Skeletal muscle tissue (tissue), 4 donors: ENCODE results near the gene TRAM2. TPM values are rescaled to one million over a fixed set of nuclear protein-coding genes. Genes with fewer than 3 reads are reported as not detected.

Experiments used
- H3K27ac ChIP-seq: one replicate; pipeline ENCODE4 v1.7.0; 2013; ENCODE audit warnings: mild to moderate bottlenecking, low read depth, low read length, inconsistent platforms
- H3K27me3 ChIP-seq, 3 donors: one replicate each; pipeline ENCODE4 v1.7.0; 2013; ENCODE audit warnings: low read length in 3 of 3; ENCODE audit not compliant: control insufficient read depth in 3 of 3, insufficient read depth in 3 of 3
- H3K36me3 ChIP-seq, 3 donors: one replicate each; pipeline ENCODE4 v1.7.0; 2013; ENCODE audit warnings: low read length in 3 of 3; ENCODE audit not compliant: control insufficient read depth in 3 of 3, insufficient read depth in 3 of 3
- H3K4me1 ChIP-seq, 3 donors: one replicate each; pipeline ENCODE4 v1.7.0; 2013; ENCODE audit warnings: low read length in 3 of 3, mild to moderate bottlenecking in 3 of 3; ENCODE audit not compliant: control insufficient read depth in 3 of 3, insufficient read depth in 3 of 3
- H3K4me3 ChIP-seq, 3 donors: one replicate each; pipeline ENCODE4 v1.7.0; 2013; ENCODE audit warnings: low read length in 3 of 3
- H3K9ac ChIP-seq, 3 donors: one replicate each; pipeline ENCODE4 v1.7.0; 2013; ENCODE audit warnings: low read length in 3 of 3, mild to moderate bottlenecking in 3 of 3, moderate library complexity in 2 of 3, low read depth in 1 of 3
- H3K9me3 ChIP-seq, 3 donors: one replicate each; pipeline ENCODE4 v1.7.0; 2013; ENCODE audit warnings: low read length in 3 of 3; ENCODE audit not compliant: control insufficient read depth in 3 of 3
- total RNA-seq: library from RNA; depleted of rRNA; stranded (reverse); fragments of >200 nt; gene quantifications from one replicate; pipeline ENCODE4 v1.2.3, GENCODE V29; 2014
- donor health status: Osteomylitis.

The TRAM2 gene
- total RNA-seq, 1 donor from 2014 or later = 13.6 TPM

DNA sequence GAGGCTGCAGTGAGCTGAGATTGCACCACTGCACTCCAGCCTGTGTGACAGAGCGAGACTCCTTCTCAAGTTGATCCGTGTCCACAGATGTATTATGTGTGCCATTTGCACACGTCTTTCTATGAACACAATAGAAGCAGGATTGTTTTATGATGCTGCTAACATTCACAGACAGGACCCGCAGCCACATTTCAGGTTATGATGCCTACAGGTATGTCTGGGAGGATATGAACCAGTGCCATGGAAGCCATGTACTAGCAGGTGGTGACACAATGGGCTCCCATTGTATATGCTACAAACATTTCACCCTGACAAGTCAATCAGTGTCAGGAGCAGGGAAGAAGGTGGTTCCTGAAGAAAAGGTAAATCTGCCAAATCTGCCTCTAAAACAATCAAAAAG lies 4.3 kb downstream of the TRAM2 start:
- H3K36me3 ChIP-seq = no peaks in the 10 kb centered on the region
- no peak overlapping the region for H3K4me3 ChIP-seq
- no peak overlapping the region for H3K9ac ChIP-seq
- peaks cover 40 to 43% (median 42%) of the 10 kb centered on the region in 3 donors for H3K4me1 ChIP-seq
- H3K27ac ChIP-seq = no peak overlapping the region
- H3K27me3 ChIP-seq = no peaks in the 10 kb centered on the region
- H3K9me3 ChIP-seq = no peaks in the 10 kb centered on the region

DNA sequence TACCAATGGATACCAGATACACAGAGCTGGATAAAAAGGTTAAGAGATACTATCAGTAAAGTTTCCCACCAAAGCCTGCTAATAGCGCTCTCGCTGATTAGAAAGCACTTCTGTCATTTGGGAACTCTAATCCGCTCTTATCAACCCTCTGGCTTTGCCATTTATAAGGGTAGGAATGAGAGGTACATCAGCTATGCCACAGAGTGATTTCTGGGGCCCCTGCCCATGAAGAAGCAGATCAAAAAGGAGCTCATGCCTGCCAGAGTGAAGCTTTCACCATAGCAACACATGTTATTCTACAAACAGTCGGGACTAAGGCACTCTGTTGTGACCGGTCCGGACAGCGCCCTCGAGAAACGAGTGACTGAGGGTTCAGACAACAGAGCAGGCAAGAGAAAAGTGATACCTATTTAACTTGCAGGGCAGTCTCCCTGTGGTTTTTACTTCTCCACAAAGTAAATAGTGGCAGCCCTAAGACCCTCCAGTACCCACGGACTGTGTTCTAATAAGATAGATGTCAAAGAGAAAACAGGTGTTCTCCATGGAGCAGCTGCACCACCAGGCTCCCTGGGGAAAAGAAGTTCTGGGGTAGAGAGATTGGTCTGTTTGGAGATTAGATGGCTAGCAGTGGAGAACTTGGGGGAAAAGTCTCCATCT lies 5.6 kb downstream of the TRAM2 start:
- Histone ChIP-seq H3K36me3 (no peaks in the 10 kb centered on the region), H3K4me3 (no peak overlapping the region), H3K9ac (no peak overlapping the region), H3K9me3 (no peaks in the 10 kb centered on the region), H3K27me3 (no peaks in the 10 kb centered on the region), H3K4me1 (peaks cover 46 to 49% (median 47%) of the 10 kb centered on the region in 3 donors), H3K27ac (peak overlapping the region; percentile 48)

DNA sequence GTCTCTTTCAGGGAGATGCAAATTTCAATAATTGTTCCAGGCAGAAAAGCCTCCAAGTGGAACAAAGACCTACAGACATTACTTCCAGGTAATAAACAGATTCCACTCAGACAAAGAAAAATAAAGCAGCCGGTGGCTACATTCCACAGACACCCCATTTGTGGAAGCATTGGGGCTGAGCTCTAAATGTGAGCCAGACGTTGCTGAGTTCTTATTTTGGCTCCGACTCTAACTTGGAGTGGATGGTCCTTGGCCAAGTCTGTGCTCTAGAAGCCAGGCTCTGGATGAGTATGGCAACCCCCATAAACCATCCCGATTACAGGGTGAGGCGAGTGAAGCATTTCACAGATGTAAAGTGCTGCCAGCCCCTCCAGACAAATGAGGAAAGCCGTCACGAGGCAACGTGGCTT lies 6.6 kb downstream of the TRAM2 start:
- no peak overlapping the region for H3K4me3 ChIP-seq
- H3K4me1 ChIP-seq = peaks cover 43% of the 10 kb centered on the region in 3 donors
- H3K9me3 ChIP-seq = no peaks in the 10 kb centered on the region
- H3K27me3 ChIP-seq = no peaks in the 10 kb centered on the region
- no peak overlapping the region for H3K9ac ChIP-seq
- peak overlapping the region; percentile 7 for H3K27ac ChIP-seq
- H3K36me3 ChIP-seq = no peaks in the 10 kb centered on the region

DNA sequence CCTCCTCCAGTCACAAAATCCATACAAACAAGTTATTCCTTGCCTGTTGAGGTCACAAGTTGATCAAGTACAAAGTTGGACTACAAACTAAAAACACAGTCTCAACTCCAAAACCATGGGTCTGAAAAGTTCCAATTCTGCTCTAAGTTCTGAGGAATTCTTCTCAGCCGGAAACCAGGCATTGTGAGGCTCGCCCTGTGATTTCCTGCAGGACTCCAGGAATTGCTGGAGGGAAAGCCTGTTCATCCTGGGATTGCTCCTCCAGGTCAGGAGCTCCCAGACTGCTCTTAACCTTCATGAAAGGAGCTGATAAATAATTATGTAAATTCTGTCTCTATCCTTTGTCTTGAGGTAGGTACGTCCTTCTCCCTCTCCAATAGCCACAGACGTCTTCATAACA lies 8.5 kb downstream of the TRAM2 start:
- H3K36me3 ChIP-seq = no peaks in the 10 kb centered on the region
- H3K4me3 ChIP-seq = no peak overlapping the region
- H3K9me3 ChIP-seq = no peaks in the 10 kb centered on the region
- H3K27me3 ChIP-seq = no peaks in the 10 kb centered on the region
- H3K9ac ChIP-seq = no peak overlapping the region
- no peak overlapping the region for H3K27ac ChIP-seq
- H3K4me1 ChIP-seq = peaks cover 26 to 29% (median 28%) of the 10 kb centered on the region in 3 donors

DNA sequence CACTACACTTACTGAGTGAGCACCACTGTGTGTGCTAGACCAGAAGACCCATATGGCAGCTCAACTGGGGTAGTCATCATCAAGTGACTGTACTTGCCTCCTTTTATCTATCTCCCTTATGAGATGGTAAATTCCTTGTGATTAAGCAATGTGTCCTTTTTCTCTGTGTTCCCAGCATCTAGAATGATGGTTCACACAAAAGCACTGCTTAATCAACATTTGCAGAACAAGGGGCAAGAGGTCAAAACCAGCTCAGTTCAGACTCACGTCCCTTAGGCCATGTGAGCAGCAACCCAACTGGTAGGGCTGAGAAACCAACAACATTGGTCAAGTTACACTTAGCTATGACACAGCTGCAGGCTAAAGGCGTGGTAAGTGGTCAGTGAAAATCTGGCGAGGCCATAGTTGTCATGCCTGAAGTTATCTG lies 10.0 kb downstream of the TRAM2 start:
- Histone ChIP-seq H3K9me3 (no peaks in the 10 kb centered on the region), H3K27ac (no peak overlapping the region), H3K36me3 (no peaks in the 10 kb centered on the region), H3K4me1 (peaks cover 24 to 25% (median 25%) of the 10 kb centered on the region in 3 donors), H3K27me3 (no peaks in the 10 kb centered on the region), H3K4me3 (no peak overlapping the region), H3K9ac (no peak overlapping the region)

DNA sequence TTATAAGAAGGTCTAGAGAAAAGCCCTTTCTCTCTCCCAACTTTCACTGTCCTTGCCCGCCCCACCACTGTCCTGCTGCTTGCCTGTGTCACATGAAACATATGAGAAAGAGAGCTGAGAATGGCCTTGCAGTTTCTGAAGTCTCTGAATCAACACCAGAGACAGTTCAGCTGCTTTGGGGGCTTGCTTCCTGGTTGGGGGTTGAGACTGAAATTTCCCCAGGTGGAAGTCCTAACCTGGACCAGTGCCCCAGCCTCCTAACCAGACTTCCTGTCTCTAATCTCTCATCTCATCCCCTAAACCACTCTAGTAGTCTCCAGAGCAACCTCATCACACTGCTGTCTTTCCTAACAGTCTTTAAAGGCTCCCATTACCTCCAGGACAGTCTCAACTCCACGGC lies 10.7 kb downstream of the TRAM2 start:
- peak overlapping the region; percentile 22 for H3K27ac ChIP-seq
- no peak overlapping the region for H3K4me3 ChIP-seq
- H3K9me3 ChIP-seq = no peaks in the 10 kb centered on the region
- no peaks in the 10 kb centered on the region for H3K36me3 ChIP-seq
- H3K4me1 ChIP-seq = peaks cover 20 to 25% (median 24%) of the 10 kb centered on the region in 3 donors
- H3K9ac ChIP-seq = no peak overlapping the region
- H3K27me3 ChIP-seq = no peaks in the 10 kb centered on the region

DNA sequence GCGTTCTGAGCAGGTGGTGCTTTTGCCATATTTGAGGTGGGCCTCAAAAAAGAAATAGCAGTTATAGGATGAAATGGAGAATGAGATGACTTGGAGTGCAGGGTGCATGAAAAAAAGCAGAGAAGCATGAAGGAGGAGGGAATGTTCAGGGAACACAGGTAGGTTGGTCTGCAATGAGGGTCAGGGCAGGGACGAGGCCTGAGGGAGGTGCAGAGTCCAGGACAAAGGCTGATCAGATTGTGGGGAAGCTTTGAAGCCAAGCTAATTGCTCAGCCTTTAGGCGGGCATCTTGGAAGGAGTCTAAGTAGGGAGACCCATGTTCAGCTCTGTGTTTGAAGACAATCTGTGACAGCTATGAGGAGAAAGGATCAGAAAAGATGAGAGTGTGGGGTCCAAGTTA lies 12.0 kb downstream of the TRAM2 start:
- Histone ChIP-seq H3K9me3 (no peaks in the 10 kb centered on the region), H3K9ac (no peak overlapping the region), H3K27ac (no peak overlapping the region), H3K4me3 (no peak overlapping the region), H3K4me1 (peaks cover 15 to 22% (median 16%) of the 10 kb centered on the region in 3 donors), H3K27me3 (no peaks in the 10 kb centered on the region), H3K36me3 (no peaks in the 10 kb centered on the region)

DNA sequence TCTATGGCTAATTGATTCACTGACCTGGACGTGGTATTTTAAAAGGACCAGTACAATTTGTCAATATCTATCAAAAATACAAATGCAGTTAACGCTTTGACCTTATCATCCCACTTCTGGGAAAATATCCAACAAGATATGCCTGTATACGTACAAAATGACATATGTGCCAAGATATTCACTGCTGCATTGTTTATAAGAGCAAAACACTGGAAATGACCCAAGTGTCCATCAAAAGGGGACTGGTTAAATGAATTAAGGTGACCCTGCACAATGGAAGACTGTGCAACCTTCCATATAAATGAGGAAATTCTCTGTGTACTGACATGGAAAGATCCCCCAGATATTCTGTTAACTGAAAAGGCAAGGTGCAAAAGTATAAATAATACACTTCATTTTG lies 13.9 kb downstream of the TRAM2 start:
- Histone ChIP-seq H3K27me3 (no peaks in the 10 kb centered on the region), H3K9me3 (no peaks in the 10 kb centered on the region), H3K4me3 (no peak overlapping the region), H3K36me3 (no peaks in the 10 kb centered on the region), H3K9ac (no peak overlapping the region), H3K4me1 (peaks cover 15 to 24% (median 18%) of the 10 kb centered on the region in 3 donors), H3K27ac (no peak overlapping the region)

DNA sequence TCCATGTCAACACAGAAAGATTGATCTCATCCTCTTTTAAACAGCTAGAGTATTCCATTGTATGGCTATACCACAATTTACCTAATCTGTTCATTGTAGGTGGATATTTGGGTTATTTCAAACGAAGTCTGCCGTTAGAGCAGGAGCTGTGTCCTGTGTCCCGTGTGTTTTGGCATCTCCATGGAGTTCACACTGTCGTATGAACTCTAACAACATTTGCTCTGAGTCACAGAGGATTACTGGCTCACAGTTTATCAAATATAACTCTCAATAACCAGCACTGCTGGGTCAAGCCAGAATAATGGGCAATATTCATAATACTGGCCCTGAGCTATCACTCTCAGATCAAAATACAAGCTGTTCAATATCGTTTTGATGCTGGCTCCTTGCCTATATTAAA lies 16.4 kb downstream of the TRAM2 start:
- H3K4me3 ChIP-seq = no peak overlapping the region
- H3K9ac ChIP-seq = no peak overlapping the region
- H3K27ac ChIP-seq = no peak overlapping the region
- peaks cover 0 to 10% (median 6%) of the 10 kb centered on the region in 3 donors for H3K4me1 ChIP-seq
- no peaks in the 10 kb centered on the region for H3K27me3 ChIP-seq
- no peaks in the 10 kb centered on the region for H3K36me3 ChIP-seq
- no peaks in the 10 kb centered on the region for H3K9me3 ChIP-seq

DNA sequence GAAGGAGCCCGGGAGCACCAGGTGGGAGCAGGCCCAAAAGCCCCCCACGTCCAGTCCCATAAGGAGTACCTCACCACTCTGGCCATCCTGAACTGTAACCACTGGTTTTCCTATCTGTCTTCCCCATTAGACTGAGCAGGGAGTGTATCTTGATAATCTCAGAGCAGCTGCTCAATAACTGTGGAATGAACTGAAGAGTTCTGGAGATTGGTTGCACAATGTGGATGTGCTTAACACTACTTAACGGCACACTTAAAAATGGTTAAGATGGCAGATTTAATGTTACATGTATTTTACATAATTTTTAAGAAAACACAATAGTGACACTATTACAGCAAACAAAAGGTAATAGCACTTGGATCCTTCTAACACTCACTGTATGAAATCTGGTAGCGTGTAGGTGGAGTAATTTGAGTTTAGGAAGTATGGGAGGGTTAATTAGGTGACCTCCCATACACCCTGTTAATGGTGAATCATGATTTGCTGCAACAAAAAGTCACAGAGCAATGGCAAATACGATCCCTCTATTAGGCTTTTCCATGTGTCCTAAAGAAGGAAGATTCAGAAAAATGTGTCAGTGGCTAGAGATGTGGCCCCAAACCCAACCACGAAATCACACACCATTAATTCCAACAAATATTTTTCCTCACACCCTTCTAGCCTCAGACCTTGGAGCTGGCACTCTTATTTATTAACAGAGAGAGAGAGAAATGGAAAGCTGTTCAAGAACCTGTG lies 18.4 kb downstream of the TRAM2 start:
- H3K36me3 ChIP-seq = no peaks in the 10 kb centered on the region
- no peak overlapping the region for H3K27ac ChIP-seq
- no peaks in the 10 kb centered on the region for H3K9me3 ChIP-seq
- H3K4me1 ChIP-seq = peaks cover 0 to 10% (median 6%) of the 10 kb centered on the region in 3 donors
- no peak overlapping the region for H3K9ac ChIP-seq
- no peaks in the 10 kb centered on the region for H3K27me3 ChIP-seq
- H3K4me3 ChIP-seq = no peak overlapping the region
